ENCODE results near the gene SPAG5. TPM values are rescaled to one million over a fixed set of nuclear protein-coding genes. Genes with fewer than 3 reads are reported as not detected.

SPAG5 gene
- total RNA-seq, 6 experiments from 2014 or later: 29.2 to 73.3 (median 69.4) TPM

- peaks cover 37% of the 10 kb centered on the region for H3K4me1 Mint-ChIP-seq (ENCODE audit: low read depth)
- H3K27me3 Mint-ChIP-seq (ENCODE audit: insufficient read depth): no peaks in the 10 kb centered on the region
- H3K4me3 Mint-ChIP-seq: peak overlapping the region; percentile 91
- no peak for TF ChIP-seq CTCF (IDR thresholded peaks at IDR 0.05)
- no peaks in the 10 kb centered on the region for H3K9me3 Mint-ChIP-seq
- H3K27ac Mint-ChIP-seq: no peak overlapping the region
- no peak for DNase-seq
- peaks cover 9% of the 10 kb centered on the region; the same call in 1 of the 2 replicates for H3K36me3 Mint-ChIP-seq (ENCODE audit: low read depth)
These were observed 48.0 kb downstream of the SPAG5 start for GRCh38 chr17:28550858-28551257.

- H3K27me3 Mint-ChIP-seq (ENCODE audit: insufficient read depth): peaks cover 1% of the 10 kb centered on the region; the same call in 1 of the 2 replicates
- DNase-seq: no peak
- H3K9me3 Mint-ChIP-seq: no peaks in the 10 kb centered on the region
- peaks cover 42% of the 10 kb centered on the region for H3K4me1 Mint-ChIP-seq (ENCODE audit: low read depth)
- no peak for TF ChIP-seq CTCF (IDR thresholded peaks at IDR 0.05)
- H3K27ac Mint-ChIP-seq: no peak overlapping the region
- peaks cover 5% of the 10 kb centered on the region; the same call in 1 of the 2 replicates for H3K36me3 Mint-ChIP-seq (ENCODE audit: low read depth)
- H3K4me3 Mint-ChIP-seq: no peak overlapping the region
These were observed 49.3 kb downstream of the SPAG5 start for GRCh38 chr17:28549236-28550132.

GRCh38 chr17:28548417-28549130 is 50.3 kb downstream of the SPAG5 start:
- TF ChIP-seq CTCF (IDR thresholded peaks at IDR 0.05): peak; percentile 67
- no peak for DNase-seq
- Mint-ChIP-seq H3K27me3 (ENCODE audit: insufficient read depth) (peaks cover 1% of the 10 kb centered on the region; the same call in 1 of the 2 replicates), H3K4me1 (ENCODE audit: low read depth) (peaks cover 42% of the 10 kb centered on the region), H3K36me3 (ENCODE audit: low read depth) (no peaks in the 10 kb centered on the region; the same call in 1 of the 2 replicates), H3K9me3 (no peaks in the 10 kb centered on the region), H3K4me3 (no peak overlapping the region), H3K27ac (no peak overlapping the region)

- TF ChIP-seq CTCF (IDR thresholded peaks at IDR 0.05): peak; percentile 97
- Mint-ChIP-seq H3K4me3 (no peak overlapping the region), H3K4me1 (ENCODE audit: low read depth) (peaks cover 38% of the 10 kb centered on the region), H3K27me3 (ENCODE audit: insufficient read depth) (peaks cover 1% of the 10 kb centered on the region; the same call in 1 of the 2 replicates), H3K36me3 (ENCODE audit: low read depth) (no peaks in the 10 kb centered on the region; the same call in 1 of the 2 replicates), H3K9me3 (no peaks in the 10 kb centered on the region), H3K27ac (no peak overlapping the region)
- DNase-seq: peak; percentile 69
These were observed 51.0 kb downstream of the SPAG5 start for GRCh38 chr17:28547623-28548416.

- H3K4me3 Mint-ChIP-seq: no peak overlapping the region
- TF ChIP-seq CTCF (IDR thresholded peaks at IDR 0.05): no peak
- DNase-seq: no peak
- H3K9me3 Mint-ChIP-seq: no peaks in the 10 kb centered on the region
- peaks cover 35% of the 10 kb centered on the region for H3K4me1 Mint-ChIP-seq (ENCODE audit: low read depth)
- no peak overlapping the region for H3K27ac Mint-ChIP-seq
- H3K27me3 Mint-ChIP-seq (ENCODE audit: insufficient read depth): peaks cover 1% of the 10 kb centered on the region; the same call in 1 of the 2 replicates
- no peaks in the 10 kb centered on the region; the same call in 1 of the 2 replicates for H3K36me3 Mint-ChIP-seq (ENCODE audit: low read depth)
These were observed 51.7 kb downstream of the SPAG5 start for GRCh38 chr17:28547096-28547622.
